Testis (tissue), 2 donors: ENCODE data around the gene IFITM10.

Experiments used
- POLR2A ChIP-seq: fragments of 450-650 bp; IDR thresholded peaks from one replicate; pipeline ENCODE4 v1.6.1; 2017; ENCODE audit warnings: antibody characterized with exemption, mild to moderate bottlenecking, moderate library complexity
- TF ChIP-seq, protein P1 (sequence below), 3 experiments: fragments of 450-650 bp in 2 of 3; fragments of 200-600 bp in 1 of 3; sonication (generic) in 1 of 3; IDR thresholded peaks; one replicate each; pipeline ENCODE4 v1.5.1; 2016 to 2019; ENCODE audit warnings: antibody characterized with exemption in 3 of 3, mild to moderate bottlenecking in 2 of 3, moderate library complexity in 1 of 3

GRCh38 chr11:1754376-1755150, 4.2 kb upstream of the IFITM10 start:
- TF ChIP-seq, protein P1, sequence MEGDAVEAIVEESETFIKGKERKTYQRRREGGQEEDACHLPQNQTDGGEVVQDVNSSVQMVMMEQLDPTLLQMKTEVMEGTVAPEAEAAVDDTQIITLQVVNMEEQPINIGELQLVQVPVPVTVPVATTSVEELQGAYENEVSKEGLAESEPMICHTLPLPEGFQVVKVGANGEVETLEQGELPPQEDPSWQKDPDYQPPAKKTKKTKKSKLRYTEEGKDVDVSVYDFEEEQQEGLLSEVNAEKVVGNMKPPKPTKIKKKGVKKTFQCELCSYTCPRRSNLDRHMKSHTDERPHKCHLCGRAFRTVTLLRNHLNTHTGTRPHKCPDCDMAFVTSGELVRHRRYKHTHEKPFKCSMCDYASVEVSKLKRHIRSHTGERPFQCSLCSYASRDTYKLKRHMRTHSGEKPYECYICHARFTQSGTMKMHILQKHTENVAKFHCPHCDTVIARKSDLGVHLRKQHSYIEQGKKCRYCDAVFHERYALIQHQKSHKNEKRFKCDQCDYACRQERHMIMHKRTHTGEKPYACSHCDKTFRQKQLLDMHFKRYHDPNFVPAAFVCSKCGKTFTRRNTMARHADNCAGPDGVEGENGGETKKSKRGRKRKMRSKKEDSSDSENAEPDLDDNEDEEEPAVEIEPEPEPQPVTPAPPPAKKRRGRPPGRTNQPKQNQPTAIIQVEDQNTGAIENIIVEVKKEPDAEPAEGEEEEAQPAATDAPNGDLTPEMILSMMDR (IDR thresholded peaks at IDR 0.05): no peak
- no peak for TF ChIP-seq POLR2A
